DOHH2 (cell line): ENCODE data around the gene EIF4ENIF1.

ENCODE experiments used
- H3F3A ChIP-seq: fragments of 200-600 bp; sonication (generic), shearing (Covaris generic); 2 replicates; pipeline ENCODE4 v1.6.0; 2016; ENCODE audit warnings: antibody characterized with exemption, mild to moderate bottlenecking; ENCODE audit not compliant: control insufficient read depth, insufficient read depth
- H3K27ac ChIP-seq: fragments of 200-600 bp; sonication (generic); 2 replicates; pipeline ENCODE4 v1.5.1; 2014; ENCODE audit warnings: low read depth, mild to moderate bottlenecking, low read length, moderate library complexity
- H3K27me3 ChIP-seq: fragments of 200-600 bp; sonication (generic); 2 replicates; pipeline ENCODE4 v1.6.1; 2014; ENCODE audit warnings: mild to moderate bottlenecking, low read length, mixed read lengths; ENCODE audit not compliant: control insufficient read depth
- H3K36me3 ChIP-seq: fragments of 200-600 bp; sonication (generic); 2 replicates; pipeline ENCODE4 v1.6.1; 2014; ENCODE audit warnings: mild to moderate bottlenecking, low read length, moderate library complexity, mixed read lengths; ENCODE audit not compliant: control insufficient read depth
- H3K4me1 ChIP-seq: fragments of 200-600 bp; sonication (generic); 2 replicates; pipeline ENCODE4 v1.6.1; 2014; ENCODE audit warnings: mild to moderate bottlenecking, low read length, mixed read lengths; ENCODE audit not compliant: control insufficient read depth
- H3K4me2 ChIP-seq: fragments of 200-600 bp; sonication (generic); 2 replicates; pipeline ENCODE4 v1.6.0; 2014; ENCODE audit warnings: mild to moderate bottlenecking, low read length, moderate library complexity
- H3K4me3 ChIP-seq: fragments of 200-600 bp; sonication (generic); 2 replicates; pipeline ENCODE4 v1.5.1; 2014; ENCODE audit warnings: mild to moderate bottlenecking, low read length, mixed read lengths
- H3K79me2 ChIP-seq: fragments of 200-600 bp; sonication (generic); 2 replicates; pipeline ENCODE4 v1.6.1; 2014; ENCODE audit warnings: mild to moderate bottlenecking, low read length, mixed read lengths; ENCODE audit not compliant: control insufficient read depth
- H3K9me2 ChIP-seq: fragments of 200-600 bp; sonication (generic); replicated peaks from 2 replicates; pipeline ENCODE4 v1.6.1; 2014; ENCODE audit warnings: mild to moderate bottlenecking, low read length, mixed read lengths; ENCODE audit not compliant: control insufficient read depth
- H3K9me3 ChIP-seq: fragments of 200-600 bp; sonication (generic); 2 replicates; pipeline ENCODE4 v1.6.1; 2014; ENCODE audit warnings: antibody characterized with exemption, low read length, mixed read lengths; ENCODE audit not compliant: control insufficient read depth, insufficient read depth
- H4K20me1 ChIP-seq: fragments of 200-600 bp; sonication (generic); 2 replicates; pipeline ENCODE4 v1.6.0; 2014; ENCODE audit warnings: low read depth, mild to moderate bottlenecking, antibody characterized with exemption, low read length, moderate library complexity; ENCODE audit not compliant: control insufficient read depth, insufficient read depth
- EZH2phosphoT487 ChIP-seq: fragments of 200-600 bp; sonication (generic); IDR thresholded peaks from 2 replicates; pipeline ENCODE4 v1.6.1; 2017; ENCODE audit warnings: borderline replicate concordance, mild to moderate bottlenecking, antibody characterized with exemption, low read length, moderate library complexity, mixed read lengths
- TF ChIP-seq, protein P1 (sequence below): fragments of 200-600 bp; sonication (generic); IDR thresholded peaks from one replicate; pipeline ENCODE4 v1.5.1; 2014; ENCODE audit warnings: antibody characterized with exemption, mild to moderate bottlenecking, low read depth, low read length; ENCODE audit not compliant: poor library complexity, severe bottlenecking

The EIF4ENIF1 gene

GRCh38 chr22:31533374-31533773, 43.7 kb upstream of the EIF4ENIF1 start:
- H3K79me2 ChIP-seq, result peaks cover 13% of the 10 kb centered on the region
- TF ChIP-seq, protein P1, sequence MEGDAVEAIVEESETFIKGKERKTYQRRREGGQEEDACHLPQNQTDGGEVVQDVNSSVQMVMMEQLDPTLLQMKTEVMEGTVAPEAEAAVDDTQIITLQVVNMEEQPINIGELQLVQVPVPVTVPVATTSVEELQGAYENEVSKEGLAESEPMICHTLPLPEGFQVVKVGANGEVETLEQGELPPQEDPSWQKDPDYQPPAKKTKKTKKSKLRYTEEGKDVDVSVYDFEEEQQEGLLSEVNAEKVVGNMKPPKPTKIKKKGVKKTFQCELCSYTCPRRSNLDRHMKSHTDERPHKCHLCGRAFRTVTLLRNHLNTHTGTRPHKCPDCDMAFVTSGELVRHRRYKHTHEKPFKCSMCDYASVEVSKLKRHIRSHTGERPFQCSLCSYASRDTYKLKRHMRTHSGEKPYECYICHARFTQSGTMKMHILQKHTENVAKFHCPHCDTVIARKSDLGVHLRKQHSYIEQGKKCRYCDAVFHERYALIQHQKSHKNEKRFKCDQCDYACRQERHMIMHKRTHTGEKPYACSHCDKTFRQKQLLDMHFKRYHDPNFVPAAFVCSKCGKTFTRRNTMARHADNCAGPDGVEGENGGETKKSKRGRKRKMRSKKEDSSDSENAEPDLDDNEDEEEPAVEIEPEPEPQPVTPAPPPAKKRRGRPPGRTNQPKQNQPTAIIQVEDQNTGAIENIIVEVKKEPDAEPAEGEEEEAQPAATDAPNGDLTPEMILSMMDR, result no peak
- no peak for TF ChIP-seq EZH2phosphoT487
- no peaks in the 10 kb centered on the region for H4K20me1 ChIP-seq
- H3K9me2 ChIP-seq, result no peaks in the 10 kb centered on the region
- no peaks in the 10 kb centered on the region for H3K27me3 ChIP-seq
- no peaks in the 10 kb centered on the region for H3F3A ChIP-seq
- H3K9me3 ChIP-seq, result no peaks in the 10 kb centered on the region
- H3K36me3 ChIP-seq, result peaks cover 45% of the 10 kb centered on the region
- H3K27ac ChIP-seq, result no peak overlapping the region
- H3K4me2 ChIP-seq, result no peak overlapping the region
- no peaks in the 10 kb centered on the region for H3K4me1 ChIP-seq
- no peak overlapping the region for H3K4me3 ChIP-seq

DNA sequence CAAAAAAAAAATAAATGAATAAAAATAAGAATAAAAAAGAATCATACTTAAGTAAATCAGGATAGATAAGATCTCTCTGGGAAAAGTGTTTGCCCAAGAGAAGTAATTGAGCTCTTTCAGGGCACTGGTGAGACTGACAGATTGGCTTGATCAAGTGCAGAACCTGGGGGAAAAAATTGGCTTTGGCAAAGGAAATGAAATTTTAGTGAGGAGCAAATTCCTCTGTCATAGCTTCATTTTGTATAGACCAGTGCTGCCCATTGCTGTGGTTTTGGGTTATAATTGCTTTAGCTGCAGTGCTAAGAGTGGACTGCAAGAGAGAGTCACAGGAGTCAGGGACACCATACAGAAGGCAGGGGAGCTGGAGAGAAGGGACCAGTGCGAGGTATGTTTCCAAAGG, 42.4 kb upstream of the EIF4ENIF1 start:
- peaks cover 21% of the 10 kb centered on the region for H3K79me2 ChIP-seq
- H3K9me2 ChIP-seq, result no peaks in the 10 kb centered on the region
- no peaks in the 10 kb centered on the region for H3K9me3 ChIP-seq
- no peak overlapping the region for H3K27ac ChIP-seq
- no peaks in the 10 kb centered on the region for H4K20me1 ChIP-seq
- H3K36me3 ChIP-seq, result peaks cover 39% of the 10 kb centered on the region
- no peaks in the 10 kb centered on the region for H3K4me1 ChIP-seq
- H3K4me2 ChIP-seq, result no peak overlapping the region
- no peaks in the 10 kb centered on the region for H3F3A ChIP-seq
- TF ChIP-seq, protein P1, result no peak
- no peak for TF ChIP-seq EZH2phosphoT487
- no peak overlapping the region for H3K4me3 ChIP-seq
- H3K27me3 ChIP-seq, result no peaks in the 10 kb centered on the region

- Histone ChIP-seq H4K20me1 (no peaks in the 10 kb centered on the region), H3K4me3 (no peak overlapping the region), H3K27ac (no peak overlapping the region), H3K9me3 (no peaks in the 10 kb centered on the region), H3K27me3 (no peaks in the 10 kb centered on the region), H3K4me1 (no peaks in the 10 kb centered on the region), H3F3A (no peaks in the 10 kb centered on the region), H3K9me2 (no peaks in the 10 kb centered on the region), H3K4me2 (no peak overlapping the region), H3K79me2 (peaks cover 31% of the 10 kb centered on the region), H3K36me3 (peaks cover 43% of the 10 kb centered on the region)
- TF ChIP-seq, protein P1, result no peak
- no peak for TF ChIP-seq EZH2phosphoT487
Measured at GRCh38 chr22:31530823-31531195, 41.2 kb upstream of the EIF4ENIF1 start.
